Endothelial cell of umbilical vein (primary cell): ENCODE data around the gene POU3F1. TPM values are rescaled to one million over a fixed set of nuclear protein-coding genes. Genes with fewer than 3 reads are reported as not detected.

Source experiments
- BruUV-seq: library from RNA; stranded (reverse); fragments of 400-500 nt; replicated peaks from 2 replicates; lab custom pipeline; 2021; lab: Mats Ljungman, UMichigan
- CTCF ChIA-PET: fragments of 300-600, 350-600 bp; sonication (Branson Sonifier 250); formaldehyde crosslinking; loops from one replicate; lab custom pipeline; 2021; ENCODE audit warnings: antibody characterized with exemption, inconsistent platforms; lab: Charles Lee
- POLR2A ChIA-PET: fragments of 300-600, 350-600 bp; sonication (Branson Sonifier 250); formaldehyde crosslinking; loops from one replicate; lab custom pipeline; 2021; ENCODE audit warnings: antibody characterized with exemption, inconsistent platforms; lab: Charles Lee
- DNase-seq: peaks from one replicate; pipeline ENCODE4 v3.0.0-alpha.2; 2011; ENCODE audit warnings: low read depth, low spot score
- FAIRE-seq: peaks from 2 replicates; lab custom pipeline; 2011; peaks lifted over from hg19 to GRCh38; lab: Jason Lieb, UNC
- H2AFZ ChIP-seq: 2 replicates; pipeline ENCODE4 v1.6.0; 2012; ENCODE audit warnings: low read depth, low read length, control low read depth, inconsistent platforms
- H3K27ac ChIP-seq: 2 replicates; pipeline ENCODE4 v1.5.1; 2011; ENCODE audit warnings: low read depth, mild to moderate bottlenecking, control low read depth, low read length, moderate library complexity; ENCODE audit not compliant: insufficient read depth
- H3K27me3 ChIP-seq, 2 experiments: 2 replicates each; pipeline versions ENCODE4 v1.6.0 to v1.6.1; 2011; ENCODE audit warnings: low read length in 2 of 2, mixed read lengths in 1 of 2; ENCODE audit not compliant: control insufficient read depth in 2 of 2, insufficient read depth in 2 of 2
- H3K36me3 ChIP-seq, 2 experiments: 2 replicates in 1 of 2; 3 replicates in 1 of 2; pipeline ENCODE4 v1.5.1; 2011; ENCODE audit warnings: low read length in 2 of 2, mild to moderate bottlenecking in 1 of 2, moderate library complexity in 1 of 2; ENCODE audit not compliant: control insufficient read depth in 2 of 2, insufficient read depth in 2 of 2; ENCODE audit errors: extremely low read depth in 1 of 2
- H3K4me1 ChIP-seq: 3 replicates; pipeline ENCODE4 v1.5.1; 2011; ENCODE audit warnings: mild to moderate bottlenecking, low read length; ENCODE audit not compliant: control insufficient read depth, insufficient read depth; ENCODE audit errors: extremely low read depth
- H3K4me2 ChIP-seq: 2 replicates; pipeline ENCODE4 v1.6.1; 2011; ENCODE audit warnings: low read length, control low read depth, mixed read lengths; ENCODE audit not compliant: insufficient read depth
- H3K4me3 ChIP-seq, 3 experiments: fragments of 200-600 bp in 1 of 3; sonication (generic), shearing (Covaris generic) in 1 of 3; replicated peaks in 1 of 3; 2 replicates each; pipeline ENCODE4 v1.5.1; 2011 to 2016; ENCODE audit warnings: control low read depth in 3 of 3, low read length in 3 of 3, mild to moderate bottlenecking in 2 of 3, inconsistent platforms in 1 of 3, low read depth in 1 of 3, moderate library complexity in 1 of 3; ENCODE audit not compliant: insufficient read depth in 1 of 3
- H3K79me2 ChIP-seq: 2 replicates; pipeline ENCODE4 v1.6.0; 2012; ENCODE audit warnings: low read length, inconsistent platforms; ENCODE audit not compliant: control insufficient read depth, insufficient read depth
- H3K9ac ChIP-seq: replicated peaks from 2 replicates; pipeline ENCODE3; 2011; ENCODE audit warnings: low read length, control low read depth; ENCODE audit not compliant: insufficient read depth; ENCODE audit errors: extremely low read depth
- H3K9me1 ChIP-seq: replicated peaks from 3 replicates; pipeline ENCODE4 v1.6.0; 2011; ENCODE audit warnings: mild to moderate bottlenecking, low read length; ENCODE audit not compliant: control insufficient read depth, insufficient read depth; ENCODE audit errors: extremely low read depth
- H3K9me3 ChIP-seq: replicated peaks from 2 replicates; pipeline ENCODE4 v1.5.1; 2012; ENCODE audit warnings: low read length, inconsistent platforms; ENCODE audit not compliant: control insufficient read depth, insufficient read depth
- H4K20me1 ChIP-seq: replicated peaks from 2 replicates; pipeline ENCODE3; 2011; ENCODE audit warnings: mild to moderate bottlenecking, low read length; ENCODE audit not compliant: control insufficient read depth, insufficient read depth; ENCODE audit errors: extremely low read depth
- CTCF ChIP-seq, 2 donors: IDR thresholded peaks; 1 replicate in 1 of 2; 2 replicates in 1 of 2; pipeline ENCODE4 v1.5.1; 2011; ENCODE audit warnings: low read length in 2 of 2, mild to moderate bottlenecking in 2 of 2, moderate library complexity in 2 of 2, control low read depth in 1 of 2, inconsistent platforms in 1 of 2, low read depth in 1 of 2; ENCODE audit not compliant: insufficient read depth in 1 of 2; ENCODE audit errors: extremely low read depth in 1 of 2
- EZH2 ChIP-seq: IDR thresholded peaks from 2 replicates; pipeline ENCODE4 v1.6.1; 2012; ENCODE audit warnings: borderline replicate concordance, low read depth, mild to moderate bottlenecking, moderate library complexity, low read length, inconsistent platforms; ENCODE audit not compliant: severe bottlenecking
- FOS ChIP-seq: IDR thresholded peaks from 2 replicates; pipeline ENCODE4 v1.6.1; 2011; ENCODE audit warnings: mild to moderate bottlenecking, low read length, moderate library complexity, borderline replicate concordance; ENCODE audit not compliant: insufficient read depth
- GATA2 ChIP-seq: IDR thresholded peaks from 2 replicates; pipeline ENCODE4 v1.7.0; 2011; ENCODE audit warnings: low read depth, mild to moderate bottlenecking, moderate library complexity, mixed read lengths, low read length; ENCODE audit not compliant: insufficient read length, insufficient read depth
- JUN ChIP-seq: IDR thresholded peaks from 2 replicates; pipeline ENCODE4 v1.6.1; 2011; ENCODE audit warnings: borderline replicate concordance, low read depth; ENCODE audit not compliant: insufficient read length, insufficient read depth
- MAX ChIP-seq: IDR thresholded peaks from 2 replicates; pipeline ENCODE4 v1.6.1; 2011; ENCODE audit not compliant: insufficient read depth, insufficient read length
- MYC ChIP-seq: IDR thresholded peaks from one replicate; pipeline ENCODE4 v1.6.1; 2011; ENCODE audit warnings: mild to moderate bottlenecking, low read depth, low read length
- POLR2A ChIP-seq: IDR thresholded peaks from 2 replicates; pipeline ENCODE4 v1.6.1; 2012; ENCODE audit warnings: low read depth, mild to moderate bottlenecking, control low read depth, low read length
- POLR2AphosphoS5 ChIP-seq: IDR thresholded peaks from 2 replicates; pipeline ENCODE4 v1.6.1; 2012; ENCODE audit warnings: low read depth, mild to moderate bottlenecking, control low read depth, low read length, moderate library complexity; ENCODE audit not compliant: insufficient read depth
- dilution Hi-C: fragments of 300-500 bp; cut with MboI; formaldehyde crosslinking; loops from one replicate; pipeline ENCODE4 v1.15.0; 2019; ENCODE audit warnings: low sequenced_read_pairs; ENCODE audit not compliant: extremely low pct_ligation_motif_present
- intact Hi-C: fragments of 100-400 bp; cut with micrococcal nuclease; formaldehyde crosslinking; loops from one replicate; pipeline ENCODE4 v1.10.0; 2022
- polyA plus RNA-seq, 4 experiments: library from polyadenylated mRNA; depleted of rRNA in 3 of 4; stranded (reverse) in 3 of 4; unstranded in 1 of 4; fragments of >200 nt; gene quantifications; 2 replicates each; pipeline versions ENCODE4 v1.2.1 to v1.2.3, GENCODE V29; 2011 to 2012; ENCODE audit warnings: missing spikeins in 1 of 4
- total RNA-seq: library from RNA; stranded (reverse); gene quantifications from 2 replicates; pipeline ENCODE4 v1.2.3, GENCODE V29; 2021

POU3F1 gene
- total and polyA plus RNA-seq, 2 donors (not counting 3 experiments of a cell fraction or from before 2014, with no cell fraction given): not detected

GRCh38 chr1:38014724-38015424, 31.7 kb downstream of the POU3F1 start:
- no peak overlapping the region for H2AFZ ChIP-seq
- no peaks in the 10 kb centered on the region for H3K9me1 ChIP-seq
- H3K27me3 ChIP-seq: no peaks in the 10 kb centered on the region
- TF ChIP-seq GATA2 (no peak), MYC (no peak), CTCF (IDR thresholded peaks at IDR 0.05; ENCODE audit: extremely low read depth in 1 of 2, insufficient read depth in 1 of 2, low read depth in 1 of 2, low read length in 2 of 2) (no peak), POLR2AphosphoS5 (no peak), MAX (no peak), FOS (no peak), EZH2 (no peak), JUN (no peak), POLR2A (no peak)
- no peak overlapping the region for H3K4me3 ChIP-seq
- no peak for DNase-seq
- H3K9ac ChIP-seq: no peak overlapping the region
- ChIA-PET CTCF (interaction anchor here (0.7 to 1.8 kb wide), 6 partner anchors 11 to 25 kb away, joined by 3 to 10 read pairs (median 4); partner anchors contain the start of gene SF3A3), POLR2A (interaction anchor here (1.1 kb wide), 1 partner anchor 15 kb away, joined by 3 read pairs; no protein-coding TSS in a partner anchor)
- dilution Hi-C loops (no loop called here), intact Hi-C loops (loop anchor here (10.0 kb wide), 1 partner anchor 440 kb away; no protein-coding TSS in a partner anchor)
- no TSS peak for BruUV-seq
- no peak for FAIRE-seq
- H3K9me3 ChIP-seq: no peaks in the 10 kb centered on the region
- H3K79me2 ChIP-seq: peaks cover 47% of the 10 kb centered on the region
- H3K36me3 ChIP-seq: peaks cover 10 to 14% of the 10 kb centered on the region in 2 experiments
- peaks cover 39% of the 10 kb centered on the region for H3K4me1 ChIP-seq
- no peak overlapping the region for H3K4me2 ChIP-seq
- peaks cover 2% of the 10 kb centered on the region for H4K20me1 ChIP-seq
- H3K27ac ChIP-seq: peak overlapping the region; percentile 81
